GM12872 (cell line): ENCODE data around the gene AGMAT.

Source experiments
- CTCF ChIP-seq: IDR thresholded peaks from 3 replicates; pipeline ENCODE4 v1.5.1; 2011; ENCODE audit warnings: low read depth, mild to moderate bottlenecking, low read length, moderate library complexity; ENCODE audit not compliant: insufficient read depth

Gene AGMAT

GRCh38 chr1:15603050-15603965 lies 18.5 kb upstream of the AGMAT start:
- TF ChIP-seq CTCF = no peak

- no peak for TF ChIP-seq CTCF
Measured at GRCh38 chr1:15598436-15598835, 13.6 kb upstream of the AGMAT start.

GRCh38 chr1:15595809-15596617 lies 11.2 kb upstream of the AGMAT start:
- TF ChIP-seq CTCF = no peak

GRCh38 chr1:15592285-15592684 lies 7.4 kb upstream of the AGMAT start:
- no peak for TF ChIP-seq CTCF

- TF ChIP-seq CTCF = no peak
Measured at GRCh38 chr1:15583016-15583706, 1.7 kb downstream of the AGMAT start.

- no peak for TF ChIP-seq CTCF
Measured at GRCh38 chr1:15579683-15580047, 5.2 kb downstream of the AGMAT start.
